ENCODE data around the gene GALNT15. TPM values are rescaled to one million over a fixed set of nuclear protein-coding genes. Genes with fewer than 3 reads are reported as not detected.

The GALNT15 gene
- total RNA-seq, 1 experiment from 2014 or later: not detected

DNA sequence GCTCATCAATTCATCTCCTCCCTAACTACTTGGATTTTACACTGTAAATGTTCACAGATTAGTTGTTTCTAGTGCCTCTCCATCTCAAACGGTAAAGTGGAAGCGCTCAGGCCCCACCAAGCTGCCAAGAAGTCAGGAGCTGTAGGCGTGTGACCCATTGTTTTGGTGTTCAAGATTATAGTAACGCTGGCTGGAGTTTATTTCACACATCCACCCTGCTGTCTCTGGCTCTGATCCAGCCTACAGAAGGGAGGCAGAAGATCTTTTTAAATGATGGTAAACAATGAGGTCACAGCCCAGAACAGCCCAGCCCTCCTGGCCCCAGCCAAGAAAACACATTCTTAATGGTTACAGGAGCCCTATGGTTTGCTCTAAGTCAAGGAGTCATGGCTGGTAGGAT, 25.7 kb upstream of the GALNT15 start:
- no peak overlapping the region for H3K4me3 ChIP-seq
- CTCF ChIA-PET: no interaction called here
- DNase-seq: no peak
- H3K4me1 ChIP-seq (replicated peaks; ENCODE audit: insufficient read depth): peaks cover 3% of the 10 kb centered on the region; the same call in 1 of the 2 replicates
- BruUV-seq (replicated peaks): no TSS peak
- no peak overlapping the region for H3K27ac ChIP-seq
- no peaks in the 10 kb centered on the region for H3K27me3 ChIP-seq (ENCODE audit: insufficient read depth, low read depth)
- no peaks in the 10 kb centered on the region for H3K36me3 ChIP-seq (ENCODE audit: low read depth)
- H3K9me2 ChIP-seq (ENCODE audit: insufficient read depth): no peaks in the 10 kb centered on the region
- H4K20me1 ChIP-seq (ENCODE audit: insufficient read depth): no peaks in the 10 kb centered on the region
- no peaks in the 10 kb centered on the region for H3K79me2 ChIP-seq (ENCODE audit: low read depth)
- POLR2A ChIA-PET (ENCODE audit: unreplicated experiment): no interaction called here
- no peak overlapping the region for H2AFZ ChIP-seq
- TF ChIP-seq, protein P1, sequence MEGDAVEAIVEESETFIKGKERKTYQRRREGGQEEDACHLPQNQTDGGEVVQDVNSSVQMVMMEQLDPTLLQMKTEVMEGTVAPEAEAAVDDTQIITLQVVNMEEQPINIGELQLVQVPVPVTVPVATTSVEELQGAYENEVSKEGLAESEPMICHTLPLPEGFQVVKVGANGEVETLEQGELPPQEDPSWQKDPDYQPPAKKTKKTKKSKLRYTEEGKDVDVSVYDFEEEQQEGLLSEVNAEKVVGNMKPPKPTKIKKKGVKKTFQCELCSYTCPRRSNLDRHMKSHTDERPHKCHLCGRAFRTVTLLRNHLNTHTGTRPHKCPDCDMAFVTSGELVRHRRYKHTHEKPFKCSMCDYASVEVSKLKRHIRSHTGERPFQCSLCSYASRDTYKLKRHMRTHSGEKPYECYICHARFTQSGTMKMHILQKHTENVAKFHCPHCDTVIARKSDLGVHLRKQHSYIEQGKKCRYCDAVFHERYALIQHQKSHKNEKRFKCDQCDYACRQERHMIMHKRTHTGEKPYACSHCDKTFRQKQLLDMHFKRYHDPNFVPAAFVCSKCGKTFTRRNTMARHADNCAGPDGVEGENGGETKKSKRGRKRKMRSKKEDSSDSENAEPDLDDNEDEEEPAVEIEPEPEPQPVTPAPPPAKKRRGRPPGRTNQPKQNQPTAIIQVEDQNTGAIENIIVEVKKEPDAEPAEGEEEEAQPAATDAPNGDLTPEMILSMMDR (conservative IDR thresholded peaks at IDR 0.05): no peak
- no peak for TF ChIP-seq EZH2 (IDR thresholded peaks at IDR 0.05; ENCODE audit: low read depth)
- H3K4me2 ChIP-seq: no peak overlapping the region
- no peaks in the 10 kb centered on the region for H3K9me3 ChIP-seq (ENCODE audit: insufficient read depth, low read depth)
- intact Hi-C loops (cut with micrococcal nuclease; ENCODE audit: unreplicated experiment): no loop called here
- 0 out of 2 replicates have a peak, but pooled peaks cover 5% of the 10 kb centered on the region for H3F3A ChIP-seq (ENCODE audit: insufficient read depth, low read depth)

DNA sequence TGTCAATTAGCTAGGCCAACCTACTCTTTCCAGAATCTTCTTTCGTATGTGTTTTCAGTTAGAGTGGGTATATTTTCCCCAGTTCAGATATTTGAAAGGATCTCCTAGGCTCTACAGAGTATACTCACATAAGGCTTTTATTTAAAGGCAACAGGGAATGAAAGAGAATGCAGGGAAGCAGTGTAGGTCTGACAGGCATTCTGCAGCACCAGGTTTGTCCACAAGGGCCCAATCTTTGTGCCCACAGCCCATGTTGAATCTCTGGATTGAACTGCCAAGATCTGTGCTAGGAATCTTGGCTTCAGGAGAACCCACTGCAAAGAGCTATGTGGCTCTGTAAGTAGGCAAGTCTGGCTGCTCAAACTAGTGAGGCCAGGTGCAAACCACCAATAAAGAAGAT, 24.2 kb upstream of the GALNT15 start:
- no peak overlapping the region for H2AFZ ChIP-seq
- no peaks in the 10 kb centered on the region for H3K79me2 ChIP-seq (ENCODE audit: low read depth)
- H3K9me3 ChIP-seq (ENCODE audit: insufficient read depth, low read depth): no peaks in the 10 kb centered on the region
- TF ChIP-seq, protein P1 (conservative IDR thresholded peaks at IDR 0.05): no peak
- TF ChIP-seq EZH2 (IDR thresholded peaks at IDR 0.05; ENCODE audit: low read depth): no peak
- H3K4me3 ChIP-seq: no peak overlapping the region
- H3K4me1 ChIP-seq (replicated peaks; ENCODE audit: insufficient read depth): peaks cover 3% of the 10 kb centered on the region; the same call in 1 of the 2 replicates
- BruUV-seq (replicated peaks): no TSS peak
- no peaks in the 10 kb centered on the region for H3K9me2 ChIP-seq (ENCODE audit: insufficient read depth)
- no peaks in the 10 kb centered on the region for H3K27me3 ChIP-seq (ENCODE audit: insufficient read depth, low read depth)
- POLR2A ChIA-PET (ENCODE audit: unreplicated experiment): interaction anchor here (0.6 kb wide), 1 partner anchor 55 kb away, joined by 20 read pairs; no protein-coding TSS in a partner anchor
- CTCF ChIA-PET: no interaction called here
- no peak for DNase-seq
- H3K4me2 ChIP-seq: no peak overlapping the region
- 0 out of 2 replicates have a peak, but pooled peaks cover 5% of the 10 kb centered on the region for H3F3A ChIP-seq (ENCODE audit: insufficient read depth, low read depth)
- H3K27ac ChIP-seq: no peak overlapping the region
- H4K20me1 ChIP-seq (ENCODE audit: insufficient read depth): no peaks in the 10 kb centered on the region
- intact Hi-C loops (cut with micrococcal nuclease; ENCODE audit: unreplicated experiment): no loop called here
- H3K36me3 ChIP-seq (ENCODE audit: low read depth): no peaks in the 10 kb centered on the region

DNA sequence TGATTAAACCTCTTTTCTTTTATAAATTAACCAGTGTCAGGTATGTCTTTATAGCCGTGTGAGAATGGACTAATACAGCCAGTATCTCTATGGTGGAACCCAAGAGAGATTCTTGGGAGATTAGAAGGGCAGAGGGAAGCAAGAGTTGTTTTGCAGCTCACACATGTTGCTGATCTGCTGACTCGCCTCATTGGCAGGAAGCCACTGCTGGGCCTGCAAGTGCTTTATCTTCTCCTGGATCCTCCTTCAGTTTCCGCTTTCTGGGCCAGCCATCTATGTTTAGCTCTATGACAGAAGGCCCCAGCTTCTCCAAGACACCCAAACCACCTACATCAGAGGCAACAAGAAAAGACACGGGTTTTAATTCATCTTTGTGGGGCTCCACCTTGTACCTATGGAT, 23.4 kb upstream of the GALNT15 start:
- H3K27ac ChIP-seq: no peak overlapping the region
- intact Hi-C loops (cut with micrococcal nuclease; ENCODE audit: unreplicated experiment): no loop called here
- no peaks in the 10 kb centered on the region for H3K9me2 ChIP-seq (ENCODE audit: insufficient read depth)
- no peak for TF ChIP-seq EZH2 (IDR thresholded peaks at IDR 0.05; ENCODE audit: low read depth)
- TF ChIP-seq, protein P1 (conservative IDR thresholded peaks at IDR 0.05): no peak
- no peaks in the 10 kb centered on the region for H3K36me3 ChIP-seq (ENCODE audit: low read depth)
- no peaks in the 10 kb centered on the region for H3K9me3 ChIP-seq (ENCODE audit: insufficient read depth, low read depth)
- no peak overlapping the region for H2AFZ ChIP-seq
- ChIA-PET POLR2A (ENCODE audit: unreplicated experiment) (no interaction called here), CTCF (interaction anchor here (0.6 kb wide), 1 partner anchor 199 kb away, joined by 3 read pairs; no protein-coding TSS in a partner anchor)
- DNase-seq: no peak
- 0 out of 2 replicates have a peak, but pooled peaks cover 5% of the 10 kb centered on the region for H3F3A ChIP-seq (ENCODE audit: insufficient read depth, low read depth)
- H3K27me3 ChIP-seq (ENCODE audit: insufficient read depth, low read depth): no peaks in the 10 kb centered on the region
- H3K4me2 ChIP-seq: no peak overlapping the region
- no peaks in the 10 kb centered on the region for H4K20me1 ChIP-seq (ENCODE audit: insufficient read depth)
- peaks cover 3% of the 10 kb centered on the region; the same call in 1 of the 2 replicates for H3K4me1 ChIP-seq (replicated peaks; ENCODE audit: insufficient read depth)
- H3K4me3 ChIP-seq: no peak overlapping the region
- BruUV-seq (replicated peaks): no TSS peak
- H3K79me2 ChIP-seq (ENCODE audit: low read depth): no peaks in the 10 kb centered on the region
